H9 (cell line): Measurements from ENCODE around the gene FAM136A. TPM values are rescaled to one million over a fixed set of nuclear protein-coding genes. Genes with fewer than 3 reads are reported as not detected.

Experiments used
- DNase-seq: peaks from one replicate; pipeline ENCODE4 v3.0.0-alpha.2; 2017
- H2AFZ ChIP-seq: one replicate; pipeline ENCODE4 v1.6.1; 2013; ENCODE audit warnings: mild to moderate bottlenecking, low read length, control low read depth, moderate library complexity
- H2AK5ac ChIP-seq: 2 replicates; pipeline ENCODE4 v1.6.1; 2013; ENCODE audit warnings: low read length, control low read depth, mixed read lengths; ENCODE audit not compliant: insufficient read length
- H2BK120ac ChIP-seq: one replicate; pipeline ENCODE4 v1.6.1; 2013; ENCODE audit warnings: low read depth, mild to moderate bottlenecking, low read length, control low read depth, inconsistent platforms; ENCODE audit not compliant: poor library complexity, severe bottlenecking
- H2BK12ac ChIP-seq: 2 replicates; pipeline ENCODE4 v1.6.1; 2013; ENCODE audit warnings: low read length, control low read depth, mixed read lengths, low read depth; ENCODE audit not compliant: insufficient read length
- H2BK15ac ChIP-seq: 2 replicates; pipeline ENCODE4 v1.6.1; 2013; ENCODE audit warnings: low read depth, low read length, control low read depth
- H2BK20ac ChIP-seq: one replicate; pipeline ENCODE4 v1.6.1; 2013; ENCODE audit warnings: low read depth, mild to moderate bottlenecking, low read length, control low read depth, inconsistent platforms; ENCODE audit not compliant: poor library complexity, severe bottlenecking
- H2BK5ac ChIP-seq: 2 replicates; pipeline ENCODE4 v1.6.1; 2013; ENCODE audit warnings: low read length, control low read depth, mixed read lengths; ENCODE audit not compliant: insufficient read length
- H3K14ac ChIP-seq: 2 replicates; pipeline ENCODE4 v1.6.1; 2013; ENCODE audit warnings: low read length, control low read depth; ENCODE audit not compliant: insufficient read depth
- H3K18ac ChIP-seq: 2 replicates; pipeline ENCODE4 v1.6.1; 2013; ENCODE audit warnings: low read depth, mild to moderate bottlenecking, mixed read lengths, low read length, control low read depth; ENCODE audit not compliant: insufficient read length
- H3K23ac ChIP-seq: 2 replicates; pipeline ENCODE4 v1.6.1; 2013; ENCODE audit warnings: low read length, control low read depth, mixed read lengths, low read depth; ENCODE audit not compliant: insufficient read length
- H3K23me2 ChIP-seq: 2 replicates; pipeline ENCODE4 v1.6.1; 2013; ENCODE audit warnings: low read depth, mild to moderate bottlenecking, mixed read lengths, low read length, control low read depth; ENCODE audit not compliant: insufficient read length, poor library complexity, severe bottlenecking
- H3K27ac ChIP-seq: 2 replicates; pipeline ENCODE4 v1.5.1; 2013; ENCODE audit warnings: low read length, control low read depth, mixed read lengths, low read depth; ENCODE audit not compliant: insufficient read length
- H3K27me3 ChIP-seq: 2 replicates; pipeline ENCODE4 v1.6.1; 2013; ENCODE audit warnings: low read length, control low read depth, inconsistent platforms; ENCODE audit not compliant: insufficient read depth
- H3K4ac ChIP-seq: 2 replicates; pipeline ENCODE4 v1.6.1; 2013; ENCODE audit warnings: low read depth, mild to moderate bottlenecking, control low read depth, inconsistent platforms, low read length, moderate library complexity
- H3K4me1 ChIP-seq: 2 replicates; pipeline ENCODE4 v1.6.1; 2013; ENCODE audit warnings: low read length, control low read depth, inconsistent platforms; ENCODE audit not compliant: insufficient read depth
- H3K4me2 ChIP-seq: 2 replicates; pipeline ENCODE4 v1.6.1; 2013; ENCODE audit warnings: low read length, control low read depth, mixed read lengths; ENCODE audit not compliant: insufficient read length, insufficient read depth
- H3K56ac ChIP-seq: 2 replicates; pipeline ENCODE4 v1.6.1; 2013; ENCODE audit warnings: low read depth, mild to moderate bottlenecking, mixed read lengths, low read length, control low read depth; ENCODE audit not compliant: insufficient read length
- H3K79me1 ChIP-seq: 2 replicates; pipeline ENCODE4 v1.6.1; 2013; ENCODE audit warnings: low read depth, mild to moderate bottlenecking, moderate library complexity, low read length, control low read depth, inconsistent platforms; ENCODE audit not compliant: insufficient read depth, poor library complexity, severe bottlenecking
- H3K79me2 ChIP-seq: 2 replicates; pipeline ENCODE4 v1.6.1; 2013; ENCODE audit warnings: low read length, control low read depth, inconsistent platforms; ENCODE audit not compliant: insufficient read depth
- H3K9ac ChIP-seq: 2 replicates; pipeline ENCODE4 v1.6.1; 2013; ENCODE audit warnings: low read length, control low read depth, mixed read lengths; ENCODE audit not compliant: insufficient read length; ENCODE audit errors: extremely low read depth
- H3K9me3 ChIP-seq: one replicate; pipeline ENCODE4 v1.6.1; 2013; ENCODE audit warnings: low read depth, low read length, inconsistent platforms; ENCODE audit not compliant: control insufficient read depth
- H3T11ph ChIP-seq: one replicate; pipeline ENCODE4 v1.6.1; 2013; ENCODE audit warnings: mild to moderate bottlenecking, low read length, control low read depth, inconsistent platforms
- H4K20me1 ChIP-seq: one replicate; pipeline ENCODE4 v1.6.1; 2013; ENCODE audit not compliant: control insufficient read depth, insufficient read length, insufficient read depth
- H4K5ac ChIP-seq: 2 replicates; pipeline ENCODE4 v1.6.1; 2013; ENCODE audit warnings: low read depth, mild to moderate bottlenecking, mixed read lengths, low read length, control low read depth; ENCODE audit not compliant: insufficient read length
- H4K8ac ChIP-seq: replicated peaks from 2 replicates; pipeline ENCODE4 v1.6.1; 2013; ENCODE audit warnings: low read length, control low read depth, mixed read lengths, low read depth; ENCODE audit not compliant: insufficient read length
- H4K91ac ChIP-seq: 2 replicates; pipeline ENCODE4 v1.6.1; 2013; ENCODE audit warnings: low read depth, mild to moderate bottlenecking, moderate library complexity, mixed read lengths, low read length, control low read depth; ENCODE audit not compliant: insufficient read length
- H3K27ac Mint-ChIP-seq, 3 experiments: 2 replicates in 2 of 3; 3 replicates in 1 of 3; pipeline ENCODE4 v1.8.0; 2020 to 2021; ENCODE audit warnings: mixed read lengths in 3 of 3, mild to moderate bottlenecking in 1 of 3, moderate library complexity in 1 of 3
- H3K27me3 Mint-ChIP-seq: 2 replicates; pipeline ENCODE4 v1.8.0; 2021; ENCODE audit warnings: low read depth, mild to moderate bottlenecking, moderate library complexity, mixed read lengths
- H3K36me3 Mint-ChIP-seq, 3 experiments: 2 replicates in 2 of 3; 3 replicates in 1 of 3; pipeline ENCODE4 v1.8.0; 2020 to 2021; ENCODE audit warnings: low read depth in 3 of 3, mixed read lengths in 3 of 3; ENCODE audit not compliant: insufficient read depth in 1 of 3
- H3K4me1 Mint-ChIP-seq, 2 experiments: 2 replicates each; pipeline ENCODE4 v1.8.0; 2020; ENCODE audit warnings: mixed read lengths in 2 of 2
- H3K4me3 Mint-ChIP-seq, 2 experiments: 2 replicates in 1 of 2; 3 replicates in 1 of 2; pipeline ENCODE4 v1.8.0; 2020 to 2021; ENCODE audit warnings: mild to moderate bottlenecking in 2 of 2, mixed read lengths in 2 of 2, moderate library complexity in 1 of 2
- H3K9me3 Mint-ChIP-seq, 2 experiments: 2 replicates in 1 of 2; 3 replicates in 1 of 2; pipeline ENCODE4 v1.8.0; 2020; ENCODE audit warnings: mild to moderate bottlenecking in 2 of 2, mixed read lengths in 2 of 2, moderate library complexity in 1 of 2
- CTCF ChIP-seq: fragments of 200-600 bp; sonication (generic); conservative IDR thresholded peaks from 3 replicates; pipeline ENCODE4 v1.8.0; 2021; ENCODE audit warnings: antibody characterized with exemption, mild to moderate bottlenecking
- WGBS: extraction: QIAGEN DNeasy Blood & Tissue Kit; methylation state at CpG from one replicate; pipeline ENCODE4 v1.1.7; 2013; ENCODE audit warnings: missing lambda C conversion rate, low lambda C conversion rate, mixed read lengths; ENCODE audit not compliant: insufficient read length; ENCODE audit errors: extremely low coverage; 5-methylcytosine and 5-hydroxymethylcytosine counted together
- total RNA-seq: library from RNA; stranded (reverse); gene quantifications from 2 replicates; pipeline ENCODE4 v1.2.1, GENCODE V29; 2021

FAM136A gene
- total RNA-seq, 1 experiment from 2014 or later, result 118 TPM

- DNase-seq, result no peak
- no peak overlapping the region for H3T11ph ChIP-seq
- no peaks in the 10 kb centered on the region for H3K36me3 Mint-ChIP-seq
Observed at GRCh38 chr2:70344195-70344594, 42.3 kb upstream of the FAM136A start.

More at GRCh38 chr2:70344195-70344594, 42.3 kb upstream of the FAM136A start:
- peaks cover 20% of the 10 kb centered on the region for H3K27me3 Mint-ChIP-seq
- Histone ChIP-seq H3K18ac (no peak overlapping the region), H3K4ac (no peak overlapping the region), H3K23ac (no peak overlapping the region), H2BK5ac (no peak overlapping the region), H3K79me1 (no peaks in the 10 kb centered on the region), H4K5ac (no peak overlapping the region), H3K23me2 (no peaks in the 10 kb centered on the region), H4K91ac (no peak overlapping the region), H2AK5ac (no peak overlapping the region), H3K4me1 (no peaks in the 10 kb centered on the region), H3K4me2 (no peak overlapping the region), H3K27ac (no peak overlapping the region), H4K8ac (no peak overlapping the region), H3K79me2 (no peaks in the 10 kb centered on the region), H3K56ac (no peak overlapping the region), H2BK20ac (no peak overlapping the region), H3K14ac (no peak overlapping the region), H3K9me3 (no peaks in the 10 kb centered on the region), H3K9ac (no peak overlapping the region), H2BK15ac (no peak overlapping the region), H4K20me1 (no peaks in the 10 kb centered on the region), H2AFZ (no peak overlapping the region), H2BK12ac (no peak overlapping the region), H3K27me3 (no peaks in the 10 kb centered on the region), H2BK120ac (no peak overlapping the region)
- H3K9me3 Mint-ChIP-seq, result no peaks in the 10 kb centered on the region
- no CpG with 5 or more reads among the region's 1 CpG for WGBS
- H3K4me3 Mint-ChIP-seq, result no peak overlapping the region
- no peak for TF ChIP-seq CTCF
- H3K27ac Mint-ChIP-seq, result no peak overlapping the region
- peaks cover 6 to 9% of the 10 kb centered on the region in 2 experiments; a peak in 3 of 4 replicates for H3K4me1 Mint-ChIP-seq
